ENCODE data around the gene RUVBL1. TPM values are rescaled to one million over a fixed set of nuclear protein-coding genes. Genes with fewer than 3 reads are reported as not detected.

The RUVBL1 gene
- total RNA-seq, 1 donor from 2014 or later: 40.6 TPM

DNA sequence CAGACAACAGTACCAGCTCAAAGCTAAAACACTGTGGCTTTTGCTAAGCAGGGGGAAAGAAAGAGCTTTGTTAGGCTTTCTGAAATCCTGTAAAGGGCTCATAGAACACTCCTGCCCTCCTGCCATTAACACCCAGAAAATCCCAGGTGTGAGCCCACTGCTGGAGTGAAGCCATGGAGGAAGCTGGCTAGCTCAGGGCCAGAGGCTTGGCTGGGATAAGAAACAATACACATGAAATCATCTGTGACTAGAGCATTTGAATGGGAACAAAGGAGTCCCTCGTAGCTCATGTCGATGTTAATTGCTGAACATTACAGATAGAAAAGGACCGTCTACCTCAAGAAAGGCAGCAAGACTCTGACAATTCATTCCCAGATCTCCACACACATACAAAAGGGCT is 23.5 kb downstream of the RUVBL1 start:
- H3K27me3 Mint-ChIP-seq (ENCODE audit: low read depth): no peaks in the 10 kb centered on the region
- TF ChIP-seq, protein P1, sequence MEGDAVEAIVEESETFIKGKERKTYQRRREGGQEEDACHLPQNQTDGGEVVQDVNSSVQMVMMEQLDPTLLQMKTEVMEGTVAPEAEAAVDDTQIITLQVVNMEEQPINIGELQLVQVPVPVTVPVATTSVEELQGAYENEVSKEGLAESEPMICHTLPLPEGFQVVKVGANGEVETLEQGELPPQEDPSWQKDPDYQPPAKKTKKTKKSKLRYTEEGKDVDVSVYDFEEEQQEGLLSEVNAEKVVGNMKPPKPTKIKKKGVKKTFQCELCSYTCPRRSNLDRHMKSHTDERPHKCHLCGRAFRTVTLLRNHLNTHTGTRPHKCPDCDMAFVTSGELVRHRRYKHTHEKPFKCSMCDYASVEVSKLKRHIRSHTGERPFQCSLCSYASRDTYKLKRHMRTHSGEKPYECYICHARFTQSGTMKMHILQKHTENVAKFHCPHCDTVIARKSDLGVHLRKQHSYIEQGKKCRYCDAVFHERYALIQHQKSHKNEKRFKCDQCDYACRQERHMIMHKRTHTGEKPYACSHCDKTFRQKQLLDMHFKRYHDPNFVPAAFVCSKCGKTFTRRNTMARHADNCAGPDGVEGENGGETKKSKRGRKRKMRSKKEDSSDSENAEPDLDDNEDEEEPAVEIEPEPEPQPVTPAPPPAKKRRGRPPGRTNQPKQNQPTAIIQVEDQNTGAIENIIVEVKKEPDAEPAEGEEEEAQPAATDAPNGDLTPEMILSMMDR (IDR thresholded peaks at IDR 0.05; ENCODE audit: unreplicated experiment): no peak
- peaks cover 29% of the 10 kb centered on the region for H3K4me1 Mint-ChIP-seq
- no peaks in the 10 kb centered on the region for H3K9me3 Mint-ChIP-seq
- peaks cover 48% of the 10 kb centered on the region for H3K36me3 Mint-ChIP-seq
- DNase-seq (ENCODE audit: low spot score in 2 of 2, unreplicated experiment in 2 of 2): no peak
- no peak overlapping the region for H3K27ac Mint-ChIP-seq
- H3K4me3 Mint-ChIP-seq: no peak overlapping the region

DNA sequence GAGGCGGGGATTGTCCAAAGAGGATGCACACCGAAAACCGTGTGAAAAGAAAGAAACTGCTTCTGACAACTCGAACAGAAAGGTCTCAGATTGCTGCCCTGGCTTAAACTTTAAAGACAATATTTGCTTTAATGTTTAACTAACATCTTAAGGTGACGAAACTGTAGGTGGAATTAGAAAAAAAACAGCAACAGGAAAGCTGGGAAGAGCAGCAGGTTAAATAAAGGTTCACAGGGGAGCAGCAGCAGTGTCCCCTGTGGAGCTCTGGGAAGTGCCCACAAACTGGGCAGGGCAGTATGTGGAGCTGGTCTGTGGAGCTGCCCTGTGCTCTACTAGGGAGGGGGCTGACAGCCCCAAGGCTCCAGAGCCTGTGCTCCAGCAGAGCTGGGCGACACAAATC is 25.4 kb downstream of the RUVBL1 start:
- Mint-ChIP-seq H3K36me3 (peaks cover 34% of the 10 kb centered on the region), H3K4me1 (peaks cover 25% of the 10 kb centered on the region), H3K4me3 (no peak overlapping the region), H3K27me3 (ENCODE audit: low read depth) (no peaks in the 10 kb centered on the region), H3K9me3 (no peaks in the 10 kb centered on the region), H3K27ac (no peak overlapping the region)
- TF ChIP-seq, protein P1 (IDR thresholded peaks at IDR 0.05; ENCODE audit: unreplicated experiment): no peak
- DNase-seq (ENCODE audit: low spot score in 2 of 2, unreplicated experiment in 2 of 2): no peak

DNA sequence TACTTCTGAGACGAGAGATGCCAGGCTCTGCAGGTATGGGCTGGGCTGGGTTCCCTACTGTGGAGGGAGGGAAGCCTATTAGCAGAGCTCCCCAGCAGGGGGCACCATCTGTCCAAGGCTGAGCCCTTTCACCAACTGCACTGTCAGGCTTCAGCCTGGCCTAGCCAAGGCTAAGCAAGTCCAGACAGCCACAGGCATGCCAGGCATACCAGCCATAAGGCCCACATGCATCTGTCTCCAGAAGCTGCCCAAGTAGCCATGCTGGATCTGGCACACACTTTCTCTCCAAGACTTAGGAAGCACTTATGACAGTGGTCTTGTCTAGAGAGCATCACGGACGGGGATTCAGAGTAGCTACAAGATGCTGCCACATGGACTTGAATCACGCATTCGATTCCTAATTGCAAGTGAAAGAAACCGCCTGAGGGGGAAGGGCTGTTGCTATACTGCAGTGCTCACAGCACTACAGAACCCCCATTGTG is 28.3 kb downstream of the RUVBL1 start:
- peaks cover 28% of the 10 kb centered on the region for H3K36me3 Mint-ChIP-seq
- no peak overlapping the region for H3K4me3 Mint-ChIP-seq
- no peaks in the 10 kb centered on the region for H3K27me3 Mint-ChIP-seq (ENCODE audit: low read depth)
- peaks cover 4% of the 10 kb centered on the region for H3K4me1 Mint-ChIP-seq
- no peaks in the 10 kb centered on the region for H3K9me3 Mint-ChIP-seq
- H3K27ac Mint-ChIP-seq: peak overlapping the region; percentile 52
- peak; percentile 74 to 88 for DNase-seq (ENCODE audit: low spot score in 2 of 2, unreplicated experiment in 2 of 2)
- TF ChIP-seq, protein P1 (IDR thresholded peaks at IDR 0.05; ENCODE audit: unreplicated experiment): peak; percentile 79

- Mint-ChIP-seq H3K27ac (no peak overlapping the region), H3K27me3 (ENCODE audit: low read depth) (no peaks in the 10 kb centered on the region), H3K36me3 (peaks cover 24% of the 10 kb centered on the region), H3K4me3 (no peak overlapping the region), H3K4me1 (peaks cover 4% of the 10 kb centered on the region), H3K9me3 (no peaks in the 10 kb centered on the region)
- DNase-seq (ENCODE audit: low spot score in 2 of 2, unreplicated experiment in 2 of 2): no peak
- TF ChIP-seq, protein P1 (IDR thresholded peaks at IDR 0.05; ENCODE audit: unreplicated experiment): no peak
These were observed 29.1 kb downstream of the RUVBL1 start for GRCh38 chr3:128094295-128095151.

DNA sequence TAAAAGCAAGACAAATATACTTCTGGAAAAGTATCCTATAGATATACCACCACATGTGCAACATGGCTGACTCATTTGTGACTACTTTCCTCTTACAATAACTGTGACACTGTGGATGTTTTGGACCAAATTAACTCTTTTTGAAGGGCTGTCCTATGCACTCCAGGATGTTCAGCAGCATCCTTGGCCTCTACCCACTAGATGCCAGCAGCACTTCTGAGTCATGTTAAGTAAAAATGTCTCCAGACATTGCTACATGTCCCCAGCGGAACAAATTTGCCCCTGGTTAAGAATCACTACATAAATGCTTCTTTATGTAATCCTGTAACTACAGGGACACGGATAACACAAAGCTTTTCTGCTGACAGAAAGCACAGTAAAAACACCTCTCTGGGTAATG is 32.0 kb downstream of the RUVBL1 start:
- H3K4me3 Mint-ChIP-seq: no peak overlapping the region
- peaks cover 4% of the 10 kb centered on the region for H3K4me1 Mint-ChIP-seq
- TF ChIP-seq, protein P1 (IDR thresholded peaks at IDR 0.05; ENCODE audit: unreplicated experiment): no peak
- H3K36me3 Mint-ChIP-seq: peaks cover 15% of the 10 kb centered on the region
- no peak overlapping the region for H3K27ac Mint-ChIP-seq
- DNase-seq (ENCODE audit: low spot score in 2 of 2, unreplicated experiment in 2 of 2): no peak
- no peaks in the 10 kb centered on the region for H3K27me3 Mint-ChIP-seq (ENCODE audit: low read depth)
- no peaks in the 10 kb centered on the region for H3K9me3 Mint-ChIP-seq

Measured in mesothelial cell of epicardium (in vitro differentiated cells).